PC-3 (cell line): ENCODE results near the gene MFN2. TPM values are rescaled to one million over a fixed set of nuclear protein-coding genes. Genes with fewer than 3 reads are reported as not detected.

Experiments used
- ATAC-seq: fragments of 200-7000 bp; cut with Tn5 transposase; 2 replicates; pipeline ENCODE4 v1.9.1; 2020; ENCODE audit warnings: mild to moderate bottlenecking, moderate library complexity
- BruUV-seq: library from RNA; stranded (reverse); fragments of 400-500 nt; replicated peaks from 2 replicates; lab custom pipeline; 2021; lab: Mats Ljungman, UMichigan
- CTCF ChIA-PET: fragments of 300-600 bp; sonication (Branson Sonifier 250); formaldehyde crosslinking; loops from one replicate; lab custom pipeline; 2022; ENCODE audit warnings: antibody characterized with exemption; lab: Charles Lee
- POLR2A ChIA-PET: fragments of 300-600 bp; sonication (Branson Sonifier 250); formaldehyde crosslinking; loops from one replicate; lab custom pipeline; 2022; ENCODE audit warnings: antibody characterized with exemption; ENCODE audit not compliant: unreplicated experiment; lab: Charles Lee
- DNase-seq: peaks from one replicate; pipeline ENCODE4 v3.0.0-alpha.2; 2015
- H2AFZ ChIP-seq: fragments of 300-600 bp; sonication (generic); 2 replicates; pipeline ENCODE4 v1.6.0; 2016; ENCODE audit warnings: antibody characterized with exemption, low read length
- H3F3A ChIP-seq: fragments of 300-600 bp; sonication (generic); one replicate; pipeline ENCODE4 v1.6.0; 2017; ENCODE audit warnings: antibody characterized with exemption, low read length, control low read depth, mild to moderate bottlenecking; ENCODE audit not compliant: unreplicated experiment
- H3K27ac ChIP-seq: fragments of 300-600 bp; sonication (generic); 2 replicates; pipeline ENCODE4 v1.5.1; 2016; ENCODE audit warnings: mild to moderate bottlenecking, low read length
- H3K27me3 ChIP-seq: fragments of 300-600 bp; sonication (generic); 2 replicates; pipeline ENCODE4 v1.6.1; 2016; ENCODE audit warnings: low read length, mixed read lengths
- H3K36me3 ChIP-seq: fragments of 300-600 bp; sonication (generic); 2 replicates; pipeline ENCODE4 v1.6.1; 2016; ENCODE audit warnings: low read depth, mixed run types, low read length, mixed read lengths
- H3K4me1 ChIP-seq: fragments of 300-600 bp; sonication (generic); 2 replicates; pipeline ENCODE4 v1.5.1; 2016; ENCODE audit warnings: low read length; ENCODE audit not compliant: insufficient read depth
- H3K4me2 ChIP-seq: fragments of 300-600 bp; sonication (generic); 2 replicates; pipeline ENCODE4 v1.6.0; 2016; ENCODE audit warnings: low read length
- H3K4me3 ChIP-seq: fragments of 300-600 bp; sonication (generic); 2 replicates; pipeline ENCODE4 v1.5.1; 2016; ENCODE audit warnings: mild to moderate bottlenecking, low read length, mixed read lengths
- H3K79me2 ChIP-seq: fragments of 300-600 bp; sonication (generic); 2 replicates; pipeline ENCODE4 v1.6.1; 2017; ENCODE audit warnings: low read length, mixed read lengths
- H3K9ac ChIP-seq: fragments of 300-600 bp; sonication (generic); 2 replicates; pipeline ENCODE4 v1.6.0; 2016; ENCODE audit warnings: mild to moderate bottlenecking, low read length
- H3K9me2 ChIP-seq: fragments of 300-600 bp; sonication (generic); replicated peaks from 2 replicates; pipeline ENCODE4 v1.6.1; 2016; ENCODE audit warnings: mixed run types, low read length, mixed read lengths
- H3K9me3 ChIP-seq: fragments of 300-600 bp; sonication (generic); 2 replicates; pipeline ENCODE4 v1.6.1; 2016; ENCODE audit warnings: low read length, mixed read lengths
- H4K20me1 ChIP-seq: fragments of 300-600 bp; sonication (generic); 2 replicates; pipeline ENCODE4 v1.6.1; 2016; ENCODE audit warnings: low read length, mixed read lengths
- EZH2 ChIP-seq: fragments of 300-600 bp; sonication (generic); IDR thresholded peaks from one replicate; pipeline ENCODE4 v1.6.1; 2017; ENCODE audit warnings: antibody characterized with exemption, mild to moderate bottlenecking, low read length; ENCODE audit not compliant: unreplicated experiment
- EZH2phosphoT487 ChIP-seq: fragments of 300-600 bp; sonication (generic); IDR thresholded peaks from 2 replicates; pipeline ENCODE4 v1.6.1; 2018; ENCODE audit warnings: mild to moderate bottlenecking, antibody characterized with exemption, low read length, borderline replicate concordance
- intact Hi-C: fragments of 100-400 bp; cut with micrococcal nuclease; formaldehyde crosslinking; loops from 2 replicates; pipeline ENCODE4 v1.9.0; 2023
- total RNA-seq: library from RNA; depleted of rRNA; stranded (reverse); fragments of >200 nt; gene quantifications from 2 replicates; pipeline ENCODE4 v1.2.3, GENCODE V29; 2014
- TF ChIP-seq, protein P1 (sequence below): fragments of 300-600 bp; sonication (generic); conservative IDR thresholded peaks from 2 replicates; pipeline ENCODE4 v1.5.1; 2017; ENCODE audit warnings: antibody characterized with exemption, low read depth, mild to moderate bottlenecking, low read length

MFN2 gene
- total RNA-seq, 1 experiment from 2014 or later = 97.8 TPM

DNA sequence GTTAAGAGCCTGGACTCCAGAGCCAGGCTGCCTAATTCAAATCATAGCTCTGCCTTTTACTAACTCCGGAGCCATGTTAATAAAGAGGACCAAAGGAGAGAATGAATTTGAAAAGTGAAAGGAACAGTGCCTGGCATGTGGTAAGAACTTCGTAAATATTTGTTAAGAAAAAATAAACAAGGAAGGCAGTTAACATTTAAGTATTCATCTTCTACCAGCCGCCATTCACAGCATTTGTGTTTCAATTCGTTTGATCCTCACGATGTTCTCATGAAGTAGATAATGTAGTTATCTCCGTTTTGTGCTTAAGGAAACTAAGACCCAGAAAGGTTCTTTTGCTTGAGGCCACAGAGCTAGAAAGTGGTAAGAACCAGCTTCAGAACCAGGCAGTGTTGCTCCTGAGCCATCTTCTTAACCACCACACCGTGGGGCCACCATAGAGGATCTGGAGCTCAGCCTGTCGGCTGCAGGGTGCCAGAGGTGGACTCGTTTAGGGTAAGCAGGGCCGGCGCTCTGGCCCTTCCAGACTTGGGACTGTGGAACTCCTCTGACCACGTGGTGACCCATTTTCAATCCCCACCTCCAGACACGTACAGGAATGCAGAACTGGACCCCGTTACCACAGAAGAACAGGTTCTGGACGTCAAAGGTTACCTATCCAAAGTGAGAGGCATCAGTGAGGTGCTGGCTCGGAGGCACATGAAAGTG is 11.9 kb downstream of the MFN2 start:
- H4K20me1 ChIP-seq = no peaks in the 10 kb centered on the region
- intact Hi-C loops = no loop called here
- ATAC-seq = no peak
- ChIA-PET POLR2A (no interaction called here), CTCF (no interaction called here)
- TF ChIP-seq EZH2 = no peak
- TF ChIP-seq EZH2phosphoT487 = no peak
- TF ChIP-seq, protein P1, sequence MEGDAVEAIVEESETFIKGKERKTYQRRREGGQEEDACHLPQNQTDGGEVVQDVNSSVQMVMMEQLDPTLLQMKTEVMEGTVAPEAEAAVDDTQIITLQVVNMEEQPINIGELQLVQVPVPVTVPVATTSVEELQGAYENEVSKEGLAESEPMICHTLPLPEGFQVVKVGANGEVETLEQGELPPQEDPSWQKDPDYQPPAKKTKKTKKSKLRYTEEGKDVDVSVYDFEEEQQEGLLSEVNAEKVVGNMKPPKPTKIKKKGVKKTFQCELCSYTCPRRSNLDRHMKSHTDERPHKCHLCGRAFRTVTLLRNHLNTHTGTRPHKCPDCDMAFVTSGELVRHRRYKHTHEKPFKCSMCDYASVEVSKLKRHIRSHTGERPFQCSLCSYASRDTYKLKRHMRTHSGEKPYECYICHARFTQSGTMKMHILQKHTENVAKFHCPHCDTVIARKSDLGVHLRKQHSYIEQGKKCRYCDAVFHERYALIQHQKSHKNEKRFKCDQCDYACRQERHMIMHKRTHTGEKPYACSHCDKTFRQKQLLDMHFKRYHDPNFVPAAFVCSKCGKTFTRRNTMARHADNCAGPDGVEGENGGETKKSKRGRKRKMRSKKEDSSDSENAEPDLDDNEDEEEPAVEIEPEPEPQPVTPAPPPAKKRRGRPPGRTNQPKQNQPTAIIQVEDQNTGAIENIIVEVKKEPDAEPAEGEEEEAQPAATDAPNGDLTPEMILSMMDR = no peak
- H3F3A ChIP-seq = peaks cover 12% of the 10 kb centered on the region
- H3K79me2 ChIP-seq = peaks cover 36% of the 10 kb centered on the region
- no peaks in the 10 kb centered on the region for H3K27me3 ChIP-seq
- no peak overlapping the region for H3K27ac ChIP-seq
- no peak overlapping the region for H2AFZ ChIP-seq
- no peaks in the 10 kb centered on the region for H3K9me2 ChIP-seq
- no peak overlapping the region for H3K4me3 ChIP-seq
- H3K4me2 ChIP-seq = no peak overlapping the region
- no peak for DNase-seq
- no TSS peak for BruUV-seq
- H3K9me3 ChIP-seq = no peaks in the 10 kb centered on the region
- peaks cover 55% of the 10 kb centered on the region for H3K36me3 ChIP-seq
- peaks cover 25% of the 10 kb centered on the region for H3K4me1 ChIP-seq
- H3K9ac ChIP-seq = no peak overlapping the region

DNA sequence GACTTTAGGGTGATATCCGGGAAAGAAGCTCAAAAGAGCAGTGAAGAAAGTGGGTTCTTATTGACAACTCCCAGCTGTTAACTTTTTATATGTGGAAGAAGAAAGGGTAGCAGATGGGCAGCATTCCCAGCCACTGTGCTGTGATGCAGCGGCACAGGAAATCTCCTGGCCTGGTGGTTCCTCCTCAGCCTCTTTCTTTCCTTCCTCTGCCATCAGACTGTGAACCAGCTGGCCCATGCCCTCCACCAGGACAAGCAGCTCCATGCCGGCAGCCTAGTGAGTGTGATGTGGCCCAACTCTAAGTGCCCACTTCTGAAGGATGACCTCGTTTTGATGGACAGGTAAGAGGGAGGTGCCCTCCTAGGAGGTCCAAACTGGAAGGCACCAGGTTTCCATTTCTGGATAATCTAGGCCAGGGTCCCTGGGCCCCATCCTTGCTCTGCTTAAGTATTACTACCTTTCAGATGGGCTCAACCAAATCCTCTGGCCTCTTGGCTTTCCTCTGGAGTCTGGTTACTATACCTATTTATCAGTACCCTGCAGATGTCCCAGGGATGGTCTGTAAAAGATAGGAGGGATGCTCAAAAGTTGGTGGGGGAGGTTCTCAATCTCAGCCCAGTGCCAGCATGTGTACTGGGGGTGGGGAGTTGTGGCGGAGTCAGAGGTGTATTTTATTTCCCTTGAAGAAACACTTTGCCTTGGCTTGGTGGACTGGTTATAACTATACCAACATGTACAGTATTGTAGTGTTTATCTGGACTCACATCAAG is 17.0 kb downstream of the MFN2 start:
- no peaks in the 10 kb centered on the region for H3K79me2 ChIP-seq
- POLR2A ChIA-PET = interaction anchor here (0.5 kb wide), 1 partner anchor 17 kb away, joined by 3 read pairs; the partner anchor contains the start of gene MFN2
- H3F3A ChIP-seq = no peaks in the 10 kb centered on the region
- TF ChIP-seq, protein P1 = no peak
- TF ChIP-seq EZH2phosphoT487 = no peak
- TF ChIP-seq EZH2 = no peak
- intact Hi-C loops = no loop called here
- H3K27ac ChIP-seq = no peak overlapping the region
- no peak overlapping the region for H3K4me3 ChIP-seq
- H3K36me3 ChIP-seq = peaks cover 69% of the 10 kb centered on the region
- H4K20me1 ChIP-seq = no peaks in the 10 kb centered on the region
- DNase-seq = no peak
- no peak overlapping the region for H2AFZ ChIP-seq
- BruUV-seq = no TSS peak
- no peaks in the 10 kb centered on the region for H3K27me3 ChIP-seq
- no peaks in the 10 kb centered on the region for H3K9me2 ChIP-seq
- CTCF ChIA-PET = no interaction called here
- H3K9me3 ChIP-seq = no peaks in the 10 kb centered on the region
- H3K9ac ChIP-seq = no peak overlapping the region
- H3K4me1 ChIP-seq = no peaks in the 10 kb centered on the region
- H3K4me2 ChIP-seq = no peak overlapping the region
- ATAC-seq = no peak

DNA sequence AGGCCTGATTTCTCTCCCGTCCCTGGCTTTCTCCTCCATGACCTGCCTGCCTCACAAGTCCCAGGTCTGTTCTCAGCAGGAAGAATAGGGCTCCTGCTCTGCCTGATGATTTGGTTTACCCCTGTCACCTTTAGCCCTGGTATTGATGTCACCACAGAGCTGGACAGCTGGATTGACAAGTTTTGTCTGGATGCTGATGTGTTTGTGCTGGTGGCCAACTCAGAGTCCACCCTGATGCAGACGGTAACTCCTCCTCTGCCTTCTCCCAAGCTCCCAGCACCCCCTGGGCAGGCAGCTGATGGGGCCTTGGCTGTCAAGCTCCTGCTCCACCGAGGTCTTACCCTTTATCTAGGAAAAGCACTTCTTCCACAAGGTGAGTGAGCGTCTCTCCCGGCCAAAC is 18.4 kb downstream of the MFN2 start:
- no peaks in the 10 kb centered on the region for H3K27me3 ChIP-seq
- no TSS peak for BruUV-seq
- H3K36me3 ChIP-seq = peaks cover 69% of the 10 kb centered on the region
- no peaks in the 10 kb centered on the region for H4K20me1 ChIP-seq
- H2AFZ ChIP-seq = no peak overlapping the region
- H3K9me3 ChIP-seq = no peaks in the 10 kb centered on the region
- no peaks in the 10 kb centered on the region for H3F3A ChIP-seq
- H3K4me1 ChIP-seq = no peaks in the 10 kb centered on the region
- TF ChIP-seq, protein P1 = no peak
- TF ChIP-seq EZH2phosphoT487 (no peak), EZH2 (no peak)
- no peak overlapping the region for H3K4me2 ChIP-seq
- no peaks in the 10 kb centered on the region for H3K9me2 ChIP-seq
- POLR2A ChIA-PET = no interaction called here
- ATAC-seq (no peak), DNase-seq (no peak)
- no peak overlapping the region for H3K4me3 ChIP-seq
- no peak overlapping the region for H3K27ac ChIP-seq
- intact Hi-C loops = no loop called here
- H3K79me2 ChIP-seq = no peaks in the 10 kb centered on the region
- H3K9ac ChIP-seq = no peak overlapping the region
- CTCF ChIA-PET = interaction anchor here (0.6 kb wide), 1 partner anchor 311 kb away, joined by 3 read pairs; no protein-coding TSS in a partner anchor
